Nephron progenitor cell (in vitro differentiated cells): Measurements from ENCODE around the gene TMOD2.

Experiments
- DNase-seq: peaks from one replicate; pipeline ENCODE4 v3.0.0; 2021
- H3K27ac Mint-ChIP-seq: 2 replicates; pipeline ENCODE4 v1.8.0; 2021; ENCODE audit warnings: mild to moderate bottlenecking, moderate library complexity, mixed read lengths
- H3K27me3 Mint-ChIP-seq: 2 replicates; pipeline ENCODE4 v1.8.0; 2021; ENCODE audit warnings: mild to moderate bottlenecking, low read depth, mixed read lengths; ENCODE audit not compliant: poor library complexity
- H3K36me3 Mint-ChIP-seq: 2 replicates; pipeline ENCODE4 v1.8.0; 2021; ENCODE audit warnings: low read depth, mixed read lengths
- H3K4me1 Mint-ChIP-seq: 2 replicates; pipeline ENCODE4 v1.8.0; 2021; ENCODE audit warnings: mixed read lengths
- H3K4me3 Mint-ChIP-seq: 2 replicates; pipeline ENCODE4 v1.8.0; 2021; ENCODE audit warnings: mild to moderate bottlenecking, moderate library complexity, mixed read lengths
- H3K9me3 Mint-ChIP-seq: 2 replicates; pipeline ENCODE4 v1.8.0; 2021; ENCODE audit warnings: mild to moderate bottlenecking, moderate library complexity, mixed read lengths
- CTCF ChIP-seq: fragments of 200-600 bp; sonication (generic); IDR thresholded peaks from 2 replicates; pipeline ENCODE4 v1.5.0; 2021; ENCODE audit warnings: antibody characterized with exemption

TMOD2 gene

GRCh38 chr15:51842852-51843737, 91.7 kb downstream of the TMOD2 start:
- H3K4me1 Mint-ChIP-seq: peaks cover 27% of the 10 kb centered on the region
- no peak overlapping the region for H3K27ac Mint-ChIP-seq
- TF ChIP-seq CTCF: no peak

DNA sequence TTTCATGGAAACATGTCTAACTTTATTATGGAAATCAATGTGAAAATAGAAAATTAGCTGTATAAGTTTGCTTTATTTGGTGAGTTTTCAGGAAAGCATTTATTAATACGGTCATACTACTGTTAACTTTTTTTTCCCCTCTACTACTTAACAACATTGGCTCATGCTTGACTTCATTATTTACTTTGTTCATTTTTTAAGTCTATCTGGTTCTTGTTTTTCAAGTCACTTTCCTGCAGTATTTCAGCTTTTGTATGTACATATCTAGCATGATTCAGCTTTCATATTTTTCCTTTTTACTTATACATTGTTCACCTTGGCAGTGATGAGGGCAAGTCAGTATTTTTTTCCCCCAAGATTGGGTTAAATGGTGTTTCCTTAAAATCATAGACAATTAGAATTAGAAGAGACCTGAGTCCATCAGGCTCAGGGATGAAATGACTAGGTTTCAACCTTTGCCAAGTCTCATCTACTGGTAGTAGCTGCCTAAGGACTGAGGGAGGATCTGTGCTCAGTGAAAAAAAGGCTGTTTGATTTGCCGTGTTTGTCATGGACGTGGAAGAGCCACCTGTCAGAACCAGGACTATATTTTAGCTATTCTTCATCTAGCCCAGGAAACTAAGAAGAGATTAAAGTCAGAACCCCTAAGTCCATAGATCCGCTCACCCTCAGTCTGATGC, 93.5 kb downstream of the TMOD2 start:
- Mint-ChIP-seq H3K4me3 (no peak overlapping the region), H3K27ac (no peak overlapping the region), H3K36me3 (no peaks in the 10 kb centered on the region), H3K4me1 (peaks cover 18% of the 10 kb centered on the region), H3K27me3 (peaks cover 4% of the 10 kb centered on the region), H3K9me3 (no peaks in the 10 kb centered on the region)
- no peak for TF ChIP-seq CTCF
- no peak for DNase-seq

More at GRCh38 chr15:51842852-51843737, 91.7 kb downstream of the TMOD2 start:
- no peaks in the 10 kb centered on the region for H3K36me3 Mint-ChIP-seq
- no peak for DNase-seq
- H3K4me3 Mint-ChIP-seq: no peak overlapping the region
- peaks cover 4% of the 10 kb centered on the region for H3K27me3 Mint-ChIP-seq
- H3K9me3 Mint-ChIP-seq: no peaks in the 10 kb centered on the region

DNA sequence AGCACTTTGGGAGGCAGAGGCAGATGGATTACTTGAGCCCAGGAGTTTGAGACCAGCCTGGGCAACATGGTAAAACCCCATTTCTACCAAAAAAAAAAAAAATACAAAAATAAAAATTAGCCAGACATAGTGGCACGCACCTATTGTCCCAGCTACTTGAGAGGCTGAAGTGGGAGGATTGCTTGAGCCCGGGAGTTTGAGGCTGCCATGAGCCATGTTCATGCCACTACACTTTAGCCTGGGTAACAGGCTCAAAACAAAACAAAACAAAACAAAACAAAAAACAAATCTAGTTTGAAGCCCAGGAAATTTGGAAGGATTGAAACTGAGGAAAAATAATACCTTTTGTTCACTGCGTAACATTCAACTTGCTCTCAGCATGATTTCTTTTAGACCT, 94.7 kb downstream of the TMOD2 start:
- H3K4me3 Mint-ChIP-seq: no peak overlapping the region
- peaks cover 18% of the 10 kb centered on the region for H3K4me1 Mint-ChIP-seq
- peaks cover 4% of the 10 kb centered on the region for H3K27me3 Mint-ChIP-seq
- DNase-seq: no peak
- no peaks in the 10 kb centered on the region for H3K9me3 Mint-ChIP-seq
- no peak overlapping the region for H3K27ac Mint-ChIP-seq
- H3K36me3 Mint-ChIP-seq: no peaks in the 10 kb centered on the region
- TF ChIP-seq CTCF: no peak

DNA sequence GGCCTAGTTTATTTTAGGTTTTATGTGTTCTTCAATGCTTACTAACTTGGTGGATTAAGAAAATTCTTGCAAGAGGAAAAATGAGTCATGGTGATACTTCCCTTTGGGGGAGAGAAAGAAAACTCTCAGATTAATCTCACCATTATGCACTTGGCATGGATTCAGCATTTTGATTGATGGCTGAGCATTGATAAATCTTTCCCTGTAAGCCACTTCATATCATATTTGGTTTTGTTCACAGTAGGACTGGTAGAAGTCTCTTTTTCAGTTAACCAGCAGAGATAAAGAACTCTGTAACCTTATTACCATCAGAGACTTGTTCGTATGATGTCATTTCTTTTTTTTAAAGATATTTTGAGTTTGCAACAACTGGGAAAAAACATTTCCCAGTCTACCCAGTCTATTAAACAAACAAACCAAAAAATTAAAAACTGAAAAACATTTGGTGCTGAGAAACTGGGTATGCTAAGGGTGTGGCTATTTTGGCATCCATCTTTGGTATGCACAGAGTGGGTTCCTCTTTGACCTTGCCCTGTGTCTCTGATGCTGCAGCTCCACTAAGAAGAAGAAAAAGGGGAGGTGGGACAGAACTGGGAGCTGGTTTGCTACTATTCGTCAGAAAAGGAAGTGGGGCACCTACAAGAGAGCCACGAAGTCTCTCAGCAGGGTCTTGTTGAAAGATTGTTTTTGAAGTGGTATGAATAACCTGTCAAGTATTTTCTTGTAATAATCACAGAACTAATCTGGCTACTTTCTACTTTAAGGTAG, 95.2 kb downstream of the TMOD2 start:
- Mint-ChIP-seq H3K4me1 (peaks cover 18% of the 10 kb centered on the region), H3K4me3 (no peak overlapping the region), H3K27me3 (peaks cover 4% of the 10 kb centered on the region), H3K36me3 (no peaks in the 10 kb centered on the region), H3K9me3 (no peaks in the 10 kb centered on the region), H3K27ac (no peak overlapping the region)
- DNase-seq: no peak
- TF ChIP-seq CTCF: no peak

DNA sequence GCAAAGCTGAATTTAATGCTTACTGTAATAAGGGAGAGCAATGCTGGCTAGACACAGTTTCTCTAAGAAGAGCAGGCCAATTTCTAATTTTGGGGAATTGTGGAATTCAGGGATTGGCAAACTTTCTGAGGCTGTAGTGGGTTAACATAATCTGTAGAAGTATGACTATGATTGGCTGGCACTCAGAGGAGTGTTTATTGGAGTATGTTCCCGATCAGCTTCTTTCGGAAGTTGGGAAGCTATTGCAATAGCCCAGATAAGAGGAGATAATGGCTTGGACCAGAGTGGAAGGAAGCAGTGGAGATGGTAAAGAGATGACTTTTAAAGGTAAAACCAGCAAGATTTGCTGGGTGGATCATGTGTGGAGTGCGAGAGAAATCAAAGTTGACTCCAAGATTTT, 97.4 kb downstream of the TMOD2 start:
- Mint-ChIP-seq H3K4me3 (no peak overlapping the region), H3K27me3 (no peaks in the 10 kb centered on the region), H3K4me1 (peaks cover 11% of the 10 kb centered on the region), H3K27ac (no peak overlapping the region), H3K9me3 (no peaks in the 10 kb centered on the region), H3K36me3 (no peaks in the 10 kb centered on the region)
- DNase-seq: no peak
- no peak for TF ChIP-seq CTCF
